GM12872 (cell line): ENCODE results near the gene OSBPL3.

Experiments used
- CTCF ChIP-seq: IDR thresholded peaks from 3 replicates; pipeline ENCODE4 v1.5.1; 2011; ENCODE audit warnings: low read depth, mild to moderate bottlenecking, low read length, moderate library complexity; ENCODE audit not compliant: insufficient read depth

OSBPL3 gene

GRCh38 chr7:24786941-24787340 lies 193.0 kb downstream of the OSBPL3 start:
- no peak for TF ChIP-seq CTCF

DNA sequence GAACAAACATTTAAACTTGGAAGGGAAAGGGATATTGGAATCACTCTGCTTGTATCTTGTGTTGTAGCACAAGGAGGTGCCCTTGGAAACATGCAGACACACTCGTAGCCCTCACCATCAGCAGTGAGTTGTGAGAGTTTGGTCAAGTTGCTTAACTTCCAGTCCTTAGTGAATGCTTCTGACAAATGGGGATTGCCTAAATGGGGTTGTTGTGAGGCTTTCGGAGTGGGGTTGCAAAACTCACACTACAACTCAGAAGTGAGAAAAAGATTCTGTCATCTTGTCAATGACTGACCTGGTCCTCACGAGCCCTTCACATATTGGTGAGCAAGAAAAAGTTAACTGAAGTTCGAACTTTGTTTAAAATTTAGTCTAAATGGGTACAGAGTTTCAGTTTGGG lies 193.7 kb downstream of the OSBPL3 start:
- TF ChIP-seq CTCF: no peak

DNA sequence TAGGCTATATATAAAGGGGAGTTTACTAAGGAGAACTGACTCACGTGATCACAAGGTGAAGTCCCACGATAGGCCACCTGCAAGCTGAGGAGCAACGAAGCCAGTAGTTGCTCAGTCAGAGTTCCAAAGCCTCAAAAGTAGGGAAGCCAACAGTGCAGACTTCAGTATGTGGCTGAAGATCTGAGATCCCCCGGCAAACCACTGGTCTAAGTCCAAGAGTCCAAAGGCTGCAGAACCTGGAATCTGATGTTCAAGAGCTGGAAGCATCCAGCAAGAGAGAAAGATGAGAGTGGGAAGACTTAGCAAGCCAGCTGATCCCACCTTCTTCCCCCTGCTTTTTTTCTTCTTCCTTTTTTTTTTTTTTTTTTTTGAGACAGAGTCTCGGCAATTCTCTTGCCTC lies 195.7 kb downstream of the OSBPL3 start:
- TF ChIP-seq CTCF: no peak

DNA sequence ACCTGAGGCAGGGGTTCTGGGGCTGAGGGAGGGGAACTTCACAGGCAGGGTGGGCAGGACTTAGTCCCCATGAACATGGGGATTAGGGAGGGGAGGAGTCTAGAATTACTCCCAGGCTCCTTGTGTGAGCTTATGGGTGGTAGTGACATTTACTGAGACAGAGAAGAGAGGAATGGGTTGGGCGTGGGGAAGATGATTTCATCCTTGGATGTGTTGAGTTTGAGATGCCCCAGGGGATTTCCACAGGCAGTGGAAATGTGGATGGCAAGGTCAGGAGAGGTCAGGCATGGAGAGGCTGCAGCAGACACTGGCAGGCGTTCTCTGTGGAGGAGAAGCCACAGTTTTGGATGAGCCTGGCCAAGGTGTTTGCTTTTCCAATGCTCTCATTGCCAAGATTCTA lies 196.3 kb downstream of the OSBPL3 start:
- no peak for TF ChIP-seq CTCF

DNA sequence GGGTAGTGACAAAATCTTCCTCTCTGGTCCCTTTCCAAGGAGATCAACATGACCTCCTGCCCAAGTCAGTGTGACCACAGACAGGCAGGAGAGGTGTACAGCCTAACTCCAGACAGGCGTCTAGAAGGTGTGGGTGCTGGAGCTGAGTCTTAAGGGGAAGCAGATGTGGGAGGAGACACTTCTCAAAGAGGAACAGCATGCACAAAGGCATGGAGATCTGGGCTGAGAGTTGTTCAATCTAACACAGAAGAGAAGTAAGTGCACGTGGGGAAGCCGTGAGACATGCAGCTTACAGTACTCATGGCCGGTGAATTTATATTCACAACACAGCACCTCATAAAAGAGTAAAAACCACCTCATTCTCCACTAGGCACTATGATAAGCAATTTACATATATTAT lies 198.9 kb downstream of the OSBPL3 start:
- TF ChIP-seq CTCF: no peak

DNA sequence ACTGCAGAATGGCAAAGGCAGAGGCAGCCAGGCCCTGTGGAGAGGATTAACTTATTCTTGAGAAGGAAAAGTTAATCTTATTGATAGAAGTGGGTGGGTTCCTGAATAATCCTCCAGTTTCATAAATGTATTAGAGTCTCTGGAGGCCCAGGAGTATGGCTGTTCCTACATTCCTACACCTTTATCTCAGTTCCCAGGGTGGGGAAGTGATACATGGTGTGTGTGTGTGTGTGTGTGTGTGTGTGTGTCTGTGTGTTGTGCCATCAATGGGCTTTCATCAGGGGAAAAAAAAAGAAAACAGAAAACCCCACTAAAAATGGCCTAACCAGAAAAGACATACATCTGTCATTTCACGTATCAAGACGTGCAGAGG lies 200.7 kb downstream of the OSBPL3 start:
- TF ChIP-seq CTCF: no peak

DNA sequence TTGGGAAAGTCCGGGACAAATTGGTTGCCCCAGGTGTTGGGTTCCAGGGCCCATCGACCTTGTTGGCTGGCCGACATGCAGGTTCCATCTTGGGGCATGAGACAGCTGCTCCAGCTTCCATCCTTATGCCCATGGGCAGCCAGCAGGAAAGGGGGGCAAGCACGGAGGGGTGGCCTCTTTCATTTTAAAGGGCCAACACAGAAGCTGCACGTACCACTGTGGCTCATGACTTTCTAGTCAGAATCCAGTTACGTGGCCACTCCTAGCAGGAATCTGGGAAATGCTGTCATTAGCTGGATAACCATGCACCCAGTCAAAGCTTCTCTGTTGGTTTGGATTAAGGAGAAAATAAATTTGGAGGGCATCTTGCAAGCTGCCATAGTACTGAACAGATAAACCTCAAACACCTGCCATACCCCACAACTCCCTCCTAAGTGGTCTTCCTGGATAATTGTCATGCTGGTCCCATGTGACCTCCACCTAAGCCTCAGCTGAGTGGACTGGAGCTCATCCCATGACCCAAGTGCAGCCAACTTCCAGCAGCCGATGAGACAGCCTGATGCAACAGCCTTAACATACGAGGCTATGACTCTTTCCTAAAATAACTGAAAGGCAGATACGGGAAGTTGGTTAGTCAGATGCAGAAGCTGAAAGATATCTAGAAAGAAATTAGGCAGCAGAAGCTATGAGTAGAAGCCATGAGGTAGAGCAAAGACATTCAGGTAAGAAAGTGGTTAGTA lies 201.3 kb downstream of the OSBPL3 start:
- no peak for TF ChIP-seq CTCF
